ENCODE results near the gene KDM2B.

GRCh38 chr12:121501946-121502345 is 78.9 kb downstream of the KDM2B start:
- TF ChIP-seq TAF1 (IDR thresholded peaks at IDR 0.05; ENCODE audit: low read depth, low read length) = no peak
- TF ChIP-seq CTCF (IDR thresholded peaks at IDR 0.05; ENCODE audit: control extremely low read depth in 1 of 3, insufficient read depth in 1 of 3, low read depth in 1 of 3, low read length in 3 of 3) = no peak
- TF ChIP-seq USF2 (IDR thresholded peaks at IDR 0.05; ENCODE audit: low read length) = no peak
- no peak for TF ChIP-seq POLR2A (IDR thresholded peaks at IDR 0.05; ENCODE audit: control extremely low read depth in 1 of 2, low read depth in 2 of 2, low read length in 2 of 2)
- TF ChIP-seq RFX5 (IDR thresholded peaks at IDR 0.05; ENCODE audit: borderline replicate concordance, low read depth, low read length) = no peak
- no peak for TF ChIP-seq YY1 (IDR thresholded peaks at IDR 0.05; ENCODE audit: low read depth, low read length)
- TF ChIP-seq RAD21 (IDR thresholded peaks at IDR 0.05 in 1 of 2, conservative IDR thresholded peaks at IDR 0.05 in 1 of 2; ENCODE audit: low read depth in 2 of 2, low read length in 2 of 2) = no peak
- no peak for TF ChIP-seq SP2 (IDR thresholded peaks at IDR 0.05; ENCODE audit: low read length)
- TF ChIP-seq RNF2 (IDR thresholded peaks at IDR 0.05; ENCODE audit: borderline replicate concordance, low read depth, low read length, missing control alignments, poor library complexity, severe bottlenecking) = no peak
- no peak for TF ChIP-seq ZNF274 (IDR thresholded peaks at IDR 0.05; ENCODE audit: borderline replicate concordance, extremely low read depth, low read length)
